HEK293 (cell line): Measurements from ENCODE around the gene ALDH18A1.

Experiments used
- CTCF ChIP-seq: fragments of 450-650 bp; formaldehyde crosslinking; IDR thresholded peaks from 2 replicates; pipeline ENCODE4 v1.5.1; 2016; ENCODE audit warnings: missing biosample characterization, missing genetic modification characterization
- KLF16 ChIP-seq: fragments of 450-650 bp; formaldehyde crosslinking; IDR thresholded peaks from 2 replicates; pipeline ENCODE4 v1.5.1; 2017; ENCODE audit warnings: missing biosample characterization, missing genetic modification characterization
- ZEB2 ChIP-seq: fragments of 450-650 bp; formaldehyde crosslinking; IDR thresholded peaks from 2 replicates; pipeline ENCODE4 v1.5.1; 2016; ENCODE audit warnings: missing biosample characterization, missing genetic modification characterization
- ZNF214 ChIP-seq: fragments of 450-650 bp; formaldehyde crosslinking; IDR thresholded peaks from 2 replicates; pipeline ENCODE4 v1.5.1; 2017; ENCODE audit warnings: missing biosample characterization, mild to moderate bottlenecking, missing genetic modification characterization, borderline replicate concordance
- ZNF274 ChIP-seq, 2 experiments: fragments of 200-500 bp in 1 of 2; fragments of 450-650 bp in 1 of 2; sonication (Bioruptor generic) in 1 of 2; formaldehyde crosslinking in 1 of 2; IDR thresholded peaks; 2 replicates each; pipeline versions ENCODE4 v1.5.1 to v1.6.1; 2014 to 2016; ENCODE audit warnings: borderline replicate concordance in 1 of 2, inconsistent platforms in 1 of 2, low read length in 1 of 2, missing biosample characterization in 1 of 2, missing genetic modification characterization in 1 of 2
- ZNF580 ChIP-seq: fragments of 450-650 bp; formaldehyde crosslinking; IDR thresholded peaks from 2 replicates; pipeline ENCODE4 v1.5.1; 2016; ENCODE audit warnings: missing biosample characterization, missing genetic modification characterization
- ZNF664 ChIP-seq: fragments of 450-650 bp; formaldehyde crosslinking; IDR thresholded peaks from 2 replicates; pipeline ENCODE4 v1.5.1; 2016; ENCODE audit warnings: missing biosample characterization, missing genetic modification characterization

GRCh38 chr10:95697429-95697828, 40.9 kb upstream of the ALDH18A1 start:
- TF ChIP-seq KLF16 (tag by site-specific recombination) (no peak), ZNF214 (tag by site-specific recombination) (no peak), ZNF664 (no peak), ZEB2 (no peak), ZNF580 (tag by site-specific recombination) (no peak), ZNF274 (IDR thresholded peaks at IDR 0.05; ENCODE audit: low read length) (no peak), ZNF274 (tag by site-specific recombination; IDR thresholded peaks at IDR 0.05; ENCODE audit: borderline replicate concordance) (no peak), CTCF (tag by site-specific recombination) (no peak)
